Activated CD8-positive, alpha-beta memory T cell treated with anti-CD3 and anti-CD28 coated beads for 36 hours (primary cell): Measurements from ENCODE around the gene PROK1. TPM values are rescaled to one million over a fixed set of nuclear protein-coding genes. Genes with fewer than 3 reads are reported as not detected.

Experiments used
- CTCF ChIA-PET: fragments of 350-600 bp; sonication (Branson Sonifier 250); formaldehyde crosslinking; loops from one replicate; lab custom pipeline; 2021; ENCODE audit warnings: antibody characterized with exemption; lab: Charles Lee
- POLR2A ChIA-PET: fragments of 350-600 bp; sonication (Branson Sonifier 250); formaldehyde crosslinking; loops from one replicate; lab custom pipeline; 2021; ENCODE audit warnings: antibody characterized with exemption; lab: Charles Lee
- total RNA-seq, 2 experiments: library from RNA; stranded (reverse); gene quantifications; one replicate each; pipeline ENCODE4 v1.2.3, GENCODE V29; 2021

PROK1 gene
- total RNA-seq, 2 experiments from 2014 or later = not detected

GRCh38 chr1:110477967-110478640 is 27.2 kb downstream of the PROK1 start:
- CTCF ChIA-PET = interaction anchor here (2.9 kb wide), 1 partner anchor 18 kb away, joined by 19 read pairs; no protein-coding TSS in a partner anchor
- POLR2A ChIA-PET = no interaction called here

- POLR2A ChIA-PET = no interaction called here
- CTCF ChIA-PET = interaction anchor here (2.9 kb wide), 1 partner anchor 17 kb away, joined by 19 read pairs; no protein-coding TSS in a partner anchor
Observed at GRCh38 chr1:110478886-110479285, 27.9 kb downstream of the PROK1 start.

GRCh38 chr1:110480356-110481096 is 29.6 kb downstream of the PROK1 start:
- ChIA-PET CTCF (no interaction called here), POLR2A (no interaction called here)

- ChIA-PET POLR2A (no interaction called here), CTCF (interaction anchor here (0.6 to 1.3 kb wide), 3 partner anchors 14 to 243 kb away, joined by 3 to 4 read pairs (median 3); no protein-coding TSS in a partner anchor)
Observed at GRCh38 chr1:110481968-110482623, 31.1 kb downstream of the PROK1 start.

GRCh38 chr1:110482662-110483307 is 31.8 kb downstream of the PROK1 start:
- ChIA-PET POLR2A (no interaction called here), CTCF (interaction anchor here (0.8 to 1.3 kb wide), 2 partner anchors 13 to 22 kb away, joined by 3 read pairs; no protein-coding TSS in a partner anchor)

GRCh38 chr1:110483308-110483685 is 32.3 kb downstream of the PROK1 start:
- ChIA-PET CTCF (interaction anchor here (1.3 kb wide), 1 partner anchor 12 kb away, joined by 3 read pairs; no protein-coding TSS in a partner anchor), POLR2A (no interaction called here)

- POLR2A ChIA-PET = interaction anchor here (0.5 kb wide), 1 partner anchor 86 kb away, joined by 3 read pairs; no protein-coding TSS in a partner anchor
- CTCF ChIA-PET = interaction anchor here (1.6 kb wide), 1 partner anchor 11 kb away, joined by 5 read pairs; no protein-coding TSS in a partner anchor
Observed at GRCh38 chr1:110484801-110485200, 33.9 kb downstream of the PROK1 start.

GRCh38 chr1:110485725-110486124 is 34.8 kb downstream of the PROK1 start:
- CTCF ChIA-PET = interaction anchor here (1.6 kb wide), 1 partner anchor 10 kb away, joined by 5 read pairs; no protein-coding TSS in a partner anchor
- POLR2A ChIA-PET = no interaction called here

- ChIA-PET CTCF (no interaction called here), POLR2A (no interaction called here)
Observed at GRCh38 chr1:110487726-110488125, 36.8 kb downstream of the PROK1 start.

GRCh38 chr1:110488161-110488560 is 37.2 kb downstream of the PROK1 start:
- ChIA-PET CTCF (no interaction called here), POLR2A (no interaction called here)

GRCh38 chr1:110488867-110489266 is 37.9 kb downstream of the PROK1 start:
- ChIA-PET CTCF (no interaction called here), POLR2A (no interaction called here)

- ChIA-PET CTCF (no interaction called here), POLR2A (no interaction called here)
Observed at GRCh38 chr1:110489406-110489805, 38.5 kb downstream of the PROK1 start.

GRCh38 chr1:110489973-110490542 is 39.1 kb downstream of the PROK1 start:
- ChIA-PET POLR2A (no interaction called here), CTCF (no interaction called here)

- ChIA-PET CTCF (no interaction called here), POLR2A (no interaction called here)
Observed at GRCh38 chr1:110490791-110491451, 40.0 kb downstream of the PROK1 start.

- CTCF ChIA-PET = interaction anchor here (0.6 to 1.3 kb wide), 3 partner anchors 99 to 320 kb away, joined by 3 read pairs; no protein-coding TSS in a partner anchor
- POLR2A ChIA-PET = no interaction called here
Observed at GRCh38 chr1:110492573-110492972, 41.6 kb downstream of the PROK1 start.

GRCh38 chr1:110493059-110493699 is 42.2 kb downstream of the PROK1 start:
- CTCF ChIA-PET = interaction anchor here (0.6 to 1.3 kb wide), 2 partner anchors 100 to 268 kb away, joined by 3 read pairs; no protein-coding TSS in a partner anchor
- POLR2A ChIA-PET = no interaction called here

GRCh38 chr1:110494036-110494435 is 43.1 kb downstream of the PROK1 start:
- CTCF ChIA-PET = interaction anchor here (1.3 to 3.4 kb wide), 2 partner anchors 34 to 269 kb away, joined by 3 to 22 read pairs; no protein-coding TSS in a partner anchor

More at GRCh38 chr1:110494036-110494435, 43.1 kb downstream of the PROK1 start:
- POLR2A ChIA-PET = no interaction called here
